ENCODE measurements around the gene PPP1R12C. TPM values are rescaled to one million over a fixed set of nuclear protein-coding genes. Genes with fewer than 3 reads are reported as not detected.

Gene PPP1R12C
- total and polyA plus RNA-seq, 8 donors = 37.1 to 266 (median 53.4) TPM

DNA sequence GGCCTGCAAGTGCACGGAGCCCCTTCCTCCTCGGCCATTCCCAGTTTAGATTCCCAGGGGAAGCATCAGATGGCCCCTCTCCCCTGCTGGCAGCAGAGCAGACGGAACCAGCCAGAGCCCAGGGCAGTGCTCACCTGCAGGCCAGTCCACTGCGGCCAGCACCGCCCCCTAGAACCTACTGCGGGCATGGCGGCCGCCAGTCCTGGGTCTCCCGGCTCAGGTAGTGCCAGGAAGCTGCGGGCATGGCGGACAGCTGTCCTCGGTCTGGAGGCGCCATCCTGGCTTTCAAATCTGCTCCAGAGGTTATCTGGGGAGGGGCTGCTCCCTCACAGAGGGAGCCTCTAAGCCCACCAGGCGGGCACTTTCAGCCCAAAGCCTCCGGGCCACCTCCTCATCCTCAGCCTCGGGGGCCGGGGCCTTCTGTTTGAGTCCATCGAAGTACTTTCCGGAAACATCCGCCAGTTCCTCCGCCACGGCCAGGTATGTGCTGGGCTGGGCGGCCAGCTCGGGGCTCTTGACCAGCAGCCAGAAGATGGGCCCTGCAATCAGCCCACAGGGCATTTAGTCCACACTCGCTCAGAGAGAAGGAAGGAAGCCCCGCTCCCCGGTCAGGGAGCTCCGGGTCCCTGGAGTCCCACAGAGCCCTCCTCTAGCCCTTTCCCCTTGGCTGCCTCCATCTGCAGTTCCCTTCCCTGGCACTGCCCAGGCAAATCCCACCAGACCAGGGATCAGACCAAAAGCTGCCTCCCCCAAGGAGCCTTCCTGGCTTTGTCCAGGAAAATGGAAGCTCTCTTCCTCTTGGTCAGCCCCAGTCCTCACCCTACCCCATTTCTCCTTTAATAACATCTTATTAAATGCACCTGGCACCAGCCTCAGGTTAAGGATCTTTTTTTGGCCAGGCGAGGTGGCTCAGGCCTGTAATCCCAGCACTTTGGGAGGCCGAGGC, 72.4 kb downstream of the PPP1R12C start:
- FAIRE-seq (no peak), ATAC-seq (no peak), DNase-seq (no peak)
- no peaks in the 10 kb centered on the region for H3K27me3 ChIP-seq
- H3K27ac ChIP-seq = no peak overlapping the region
- H3K9me3 ChIP-seq = no peaks in the 10 kb centered on the region
- intact Hi-C loops (cut with DNase I) = no loop called here
- no peak for TF ChIP-seq CTCF (IDR thresholded peaks at IDR 0.05)
- H3K4me1 ChIP-seq = no peaks in the 10 kb centered on the region
- WGBS, 2 donors = 94 to 96% methylated on average over 26 to 30 of the region's 30 CpGs
- peaks cover 3 to 43% (median 29%) of the 10 kb centered on the region in 3 donors for H3K36me3 ChIP-seq
- no peak overlapping the region for H3K4me3 ChIP-seq

- no peak for TF ChIP-seq CTCF (IDR thresholded peaks at IDR 0.05)
- DNase-seq (no peak), ATAC-seq (no peak), FAIRE-seq (no peak)
- Histone ChIP-seq H3K4me1 (no peaks in the 10 kb centered on the region), H3K27me3 (no peaks in the 10 kb centered on the region), H3K27ac (no peak overlapping the region), H3K36me3 (peaks cover 3 to 43% (median 29%) of the 10 kb centered on the region in 3 donors), H3K4me3 (no peak overlapping the region), H3K9me3 (no peaks in the 10 kb centered on the region)
- intact Hi-C loops (cut with DNase I) = no loop called here
- 75 to 76% methylated on average over 5 of the region's 5 CpGs for WGBS, 2 donors
Measured at GRCh38 chr19:55044286-55044685, 73.2 kb downstream of the PPP1R12C start.

- no peak for DNase-seq
- WGBS, 2 donors = 69 to 90% methylated on average over 11 of the region's 11 CpGs
- intact Hi-C loops (cut with DNase I) = no loop called here
Measured at GRCh38 chr19:55042688-55043087, 74.7 kb downstream of the PPP1R12C start.

GRCh38 chr19:55042344-55042678, 75.1 kb downstream of the PPP1R12C start:
- WGBS, 2 donors = 86 to 94% methylated on average over 9 of the region's 9 CpGs
- intact Hi-C loops (cut with DNase I) = no loop called here
- H3K27me3 ChIP-seq = no peaks in the 10 kb centered on the region
- H3K27ac ChIP-seq = no peak overlapping the region
- H3K36me3 ChIP-seq = peaks cover 3 to 28% (median 16%) of the 10 kb centered on the region in 3 donors
- TF ChIP-seq CTCF (IDR thresholded peaks at IDR 0.05) = no peak
- FAIRE-seq (no peak), ATAC-seq (no peak), DNase-seq (no peak)
- H3K9me3 ChIP-seq = no peaks in the 10 kb centered on the region
- no peaks in the 10 kb centered on the region for H3K4me1 ChIP-seq
- no peak overlapping the region for H3K4me3 ChIP-seq

More at GRCh38 chr19:55042688-55043087, 74.7 kb downstream of the PPP1R12C start:
- H3K27me3 ChIP-seq = no peaks in the 10 kb centered on the region
- no peaks in the 10 kb centered on the region for H3K9me3 ChIP-seq
- no peak overlapping the region for H3K27ac ChIP-seq
- TF ChIP-seq CTCF (IDR thresholded peaks at IDR 0.05) = no peak
- ATAC-seq = no peak
- no peak for FAIRE-seq
- H3K36me3 ChIP-seq = peaks cover 3 to 32% (median 20%) of the 10 kb centered on the region in 3 donors
- no peaks in the 10 kb centered on the region for H3K4me1 ChIP-seq
- H3K4me3 ChIP-seq = no peak overlapping the region
